ENCODE results near the gene THRA.

Gene THRA

DNA sequence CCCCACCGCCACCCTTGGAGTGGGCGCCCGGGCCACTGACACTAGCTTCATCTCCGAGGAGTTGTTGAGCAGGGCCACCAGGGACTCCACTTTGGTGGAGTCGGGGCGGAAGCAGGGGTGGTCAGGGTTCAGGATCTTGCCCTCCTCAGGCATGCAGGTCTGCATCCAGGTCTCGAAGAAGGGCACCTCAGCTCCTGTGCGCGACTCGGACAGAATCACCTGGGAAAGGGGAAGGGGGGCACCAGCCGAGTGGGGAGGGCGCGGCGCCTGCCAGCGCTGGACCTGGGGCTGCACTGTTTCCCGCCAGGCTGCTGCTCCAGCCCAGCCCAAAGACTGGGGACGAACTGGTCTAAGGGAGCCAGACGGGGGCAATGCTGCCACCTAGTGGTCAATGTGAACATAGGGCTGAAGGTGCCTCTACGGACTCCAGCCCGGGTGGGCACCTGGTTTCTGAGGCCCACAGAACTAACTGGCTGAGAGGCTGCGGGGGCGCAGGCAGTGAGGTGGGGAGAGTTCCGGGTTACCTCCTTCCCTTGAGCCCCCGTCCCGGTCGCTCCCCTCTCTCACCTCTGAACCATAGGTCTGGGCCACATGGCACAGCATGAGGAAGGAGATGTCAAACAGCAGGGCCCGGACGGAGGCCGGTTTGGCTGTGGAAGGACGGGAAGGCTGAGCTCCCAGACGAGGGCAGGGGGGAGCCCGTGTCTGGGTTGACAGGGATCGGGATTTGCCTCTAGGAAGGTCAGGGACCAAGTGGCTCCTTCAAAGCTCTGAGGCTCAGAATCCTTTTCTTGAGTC is 35.8 kb upstream of the THRA start:
- DNase-seq (ENCODE audit: low read depth in 2 of 2), result peak; percentile 53 to 63

DNA sequence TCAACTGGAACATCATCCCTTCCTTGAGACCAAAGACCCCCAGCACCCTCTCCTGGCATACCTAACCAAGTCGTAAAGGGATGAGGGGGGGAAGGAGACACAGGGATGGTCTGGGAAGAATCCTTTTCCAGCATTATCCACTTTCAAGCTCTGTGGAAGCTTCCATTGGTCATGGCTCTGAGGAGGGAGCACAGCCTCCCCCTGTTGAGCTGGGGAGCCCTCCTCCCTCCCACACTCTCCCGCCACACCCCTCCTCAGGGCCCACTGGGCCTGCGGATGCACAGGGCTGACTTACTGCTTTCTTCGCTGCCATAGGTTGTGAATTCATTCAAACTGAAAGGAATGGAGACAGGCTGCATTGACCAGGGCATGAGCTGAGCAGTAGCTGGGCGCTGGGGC is 35.2 kb upstream of the THRA start:
- DNase-seq (ENCODE audit: low read depth in 2 of 2), result no peak

DNA sequence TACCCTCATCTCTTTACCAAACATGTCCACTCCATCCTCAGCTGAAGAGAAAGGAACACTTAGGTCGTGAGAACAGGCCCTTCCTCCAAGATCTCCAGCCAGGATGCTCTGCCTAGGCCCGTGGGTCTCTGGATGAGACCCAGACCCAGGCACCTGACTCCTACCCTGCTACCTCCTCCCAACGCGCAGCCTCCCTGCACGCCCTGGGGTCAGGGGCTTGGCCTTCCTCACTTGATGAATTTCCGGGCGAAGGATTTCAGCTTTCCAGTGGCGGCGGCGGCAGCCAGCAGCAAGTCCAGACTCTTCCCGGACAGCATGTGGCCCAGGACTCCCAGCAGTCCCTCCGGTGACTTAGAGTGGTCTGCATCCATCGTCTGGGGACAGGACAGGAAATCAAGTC is 34.2 kb upstream of the THRA start:
- no peak for DNase-seq (ENCODE audit: low read depth in 2 of 2)

DNA sequence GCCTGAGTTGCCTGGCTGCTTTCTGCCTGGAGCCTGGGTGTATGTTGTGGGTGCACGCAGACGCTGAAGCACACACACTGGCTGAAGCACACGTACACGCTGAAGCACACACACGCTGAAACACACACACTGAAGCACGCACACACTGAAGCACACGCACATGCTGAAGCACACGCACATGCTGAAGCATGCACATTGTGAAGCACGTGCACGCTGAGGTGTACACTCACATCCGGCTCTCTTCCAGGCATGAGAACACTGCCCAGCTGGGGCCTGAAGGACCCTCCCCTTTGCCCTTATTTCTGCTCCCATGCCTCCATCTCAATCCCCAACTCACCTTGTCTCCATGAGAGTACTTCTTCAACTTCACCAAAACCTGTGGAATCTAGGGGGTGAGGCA is 31.1 kb upstream of the THRA start:
- DNase-seq (ENCODE audit: low read depth in 2 of 2), result no peak

DNA sequence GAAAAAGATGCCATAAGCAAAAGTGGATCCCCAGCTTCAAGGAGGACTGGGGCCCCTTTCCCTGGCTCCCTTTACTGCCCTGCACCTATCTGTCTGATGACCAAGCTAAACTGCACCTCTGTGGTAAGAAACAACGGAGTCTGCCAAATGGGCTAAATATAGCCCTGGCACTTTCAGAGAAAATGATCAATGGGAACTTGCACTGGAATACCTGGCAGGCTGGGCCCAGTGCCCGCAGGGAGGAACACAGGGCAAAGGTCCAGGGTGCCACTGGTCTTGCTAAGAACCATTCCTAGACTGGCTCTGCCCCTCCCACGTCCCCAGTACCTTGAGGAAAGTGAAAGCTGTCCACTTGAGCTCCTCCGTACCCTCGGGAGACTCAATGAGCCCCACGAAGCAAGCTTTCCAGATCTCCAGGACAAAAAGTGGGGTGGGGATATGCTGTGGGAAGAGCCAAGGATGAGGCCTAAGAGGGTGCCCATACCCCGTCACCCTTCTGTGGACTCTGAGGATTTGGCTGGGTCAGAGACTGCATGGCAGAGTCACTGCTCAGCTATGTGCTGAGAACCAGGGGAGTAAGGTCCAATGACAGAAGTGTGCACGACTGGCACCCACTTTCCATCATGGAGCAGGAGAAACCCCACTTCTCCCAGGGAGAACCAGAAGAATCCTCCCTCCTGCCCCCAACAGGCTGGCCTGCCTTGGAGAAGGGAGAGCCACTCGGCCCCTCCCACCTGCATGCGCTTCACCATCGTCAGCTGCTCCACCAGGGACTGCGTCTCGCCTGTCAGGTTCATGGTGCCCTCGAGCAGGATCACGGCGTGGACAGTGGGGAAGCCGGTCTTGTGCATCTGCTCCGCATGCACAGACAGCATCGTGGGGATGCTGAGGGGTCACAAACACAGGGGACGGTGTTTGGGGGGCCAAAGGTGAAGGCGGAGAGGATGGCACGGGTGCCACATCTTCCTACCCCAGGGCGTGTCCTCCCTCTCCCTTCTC is 30.1 kb upstream of the THRA start:
- no peak for DNase-seq (ENCODE audit: low read depth in 2 of 2)

DNA sequence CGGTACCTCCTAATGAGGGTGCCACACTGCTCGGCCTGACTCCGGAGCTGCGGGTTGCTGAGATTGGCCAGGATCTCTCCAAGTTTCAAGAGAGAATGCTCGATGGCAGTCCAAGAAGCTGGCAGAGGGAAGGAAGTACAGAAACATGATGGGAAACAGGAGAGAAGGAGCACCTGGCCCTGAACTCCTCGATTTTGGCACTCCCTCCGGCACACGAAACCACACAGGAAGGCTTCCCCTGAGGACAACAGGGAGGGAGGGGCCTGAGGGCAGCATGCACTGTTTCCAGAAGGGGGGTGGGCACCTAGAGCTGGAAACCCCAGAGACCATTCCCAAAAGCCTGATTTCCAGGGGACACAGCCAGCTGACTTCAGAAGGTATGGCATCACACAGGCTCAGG is 29.4 kb upstream of the THRA start:
- no peak for DNase-seq (ENCODE audit: low read depth in 2 of 2)

DNA sequence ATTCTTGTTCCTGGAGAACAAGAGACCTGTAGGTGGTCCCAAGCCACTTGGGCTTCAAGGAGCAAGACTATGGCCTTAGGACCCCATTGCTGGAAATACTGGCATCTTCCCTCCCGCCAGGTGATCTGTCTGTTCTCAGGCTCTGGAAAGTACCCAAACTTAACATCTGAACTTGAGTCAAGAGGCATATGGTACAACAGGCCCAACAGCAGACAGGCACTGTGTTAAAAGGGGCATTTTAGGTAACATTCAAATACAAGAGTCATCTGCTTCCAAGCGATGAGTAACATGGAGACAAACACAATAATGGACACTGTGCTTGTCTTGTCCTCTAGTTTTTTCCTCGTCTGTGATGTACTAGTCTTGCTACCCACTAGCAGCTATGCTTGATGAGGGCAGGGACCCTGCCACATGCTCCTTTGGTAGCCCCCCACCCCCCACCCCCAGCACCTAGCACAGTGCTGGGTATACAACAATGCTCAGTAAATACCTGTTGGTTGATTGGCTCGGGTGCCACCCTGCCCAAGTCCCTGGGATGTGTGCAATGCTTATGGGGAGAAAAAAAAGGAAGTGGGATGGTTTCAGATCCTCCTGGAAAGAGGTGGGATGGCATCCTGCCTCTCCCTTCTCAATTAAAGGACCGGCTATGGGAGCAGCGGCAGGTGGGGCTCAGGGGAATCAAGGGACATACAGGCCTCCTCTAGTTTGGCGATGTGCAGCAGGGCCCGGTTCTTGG is 28.2 kb upstream of the THRA start:
- no peak for DNase-seq (ENCODE audit: low read depth in 2 of 2)

DNA sequence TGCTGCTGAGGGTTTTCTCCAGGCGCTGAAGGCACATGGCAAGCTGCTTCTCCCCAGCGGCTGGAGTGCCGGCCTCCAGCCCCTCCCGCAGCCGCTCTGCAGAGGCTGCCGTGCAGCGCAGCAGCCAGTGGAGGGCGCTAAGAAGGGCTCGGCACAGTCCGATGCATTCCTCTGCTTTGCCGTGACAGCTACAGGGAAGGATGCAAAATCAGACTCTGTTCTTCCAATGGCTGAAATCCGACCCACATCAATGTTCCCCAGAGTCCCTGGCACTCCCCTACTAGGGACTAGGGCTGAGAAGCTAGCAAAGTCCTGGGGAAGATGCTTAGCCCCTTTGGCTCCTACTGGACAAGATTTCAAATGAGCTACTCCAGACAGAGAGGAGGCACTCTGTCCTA is 27.6 kb upstream of the THRA start:
- no peak for DNase-seq (ENCODE audit: low read depth in 2 of 2)

DNA sequence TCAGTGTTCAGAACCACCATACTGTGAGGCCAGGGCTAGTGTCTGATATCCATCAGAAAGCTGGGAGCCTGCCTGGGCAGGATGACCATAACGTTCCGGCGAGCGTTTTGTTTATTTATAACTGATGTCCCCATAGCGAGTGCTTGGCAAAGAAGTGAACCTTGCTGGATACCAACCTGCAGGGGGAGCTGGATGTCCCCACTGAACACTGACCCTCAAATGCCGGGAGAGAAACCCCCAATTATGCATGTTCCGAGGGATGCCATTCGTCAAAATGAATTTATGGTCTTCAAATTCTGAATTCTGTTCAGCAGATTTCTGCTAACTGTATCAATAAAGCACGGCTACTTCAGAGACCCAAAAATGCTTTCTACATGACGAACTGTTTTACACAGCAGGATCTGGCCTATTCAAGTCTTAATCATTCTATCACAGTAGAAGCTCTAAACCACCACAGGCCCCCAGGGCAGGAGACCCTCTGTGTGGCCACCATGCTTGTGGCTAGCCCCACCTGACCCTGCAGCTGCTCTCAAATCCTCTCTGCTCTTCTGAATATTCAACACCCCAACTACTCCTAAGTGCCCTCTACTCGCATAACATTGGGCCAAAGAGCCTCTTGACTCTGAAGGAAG is 23.8 kb upstream of the THRA start:
- DNase-seq (ENCODE audit: low read depth in 2 of 2), result no peak

DNA sequence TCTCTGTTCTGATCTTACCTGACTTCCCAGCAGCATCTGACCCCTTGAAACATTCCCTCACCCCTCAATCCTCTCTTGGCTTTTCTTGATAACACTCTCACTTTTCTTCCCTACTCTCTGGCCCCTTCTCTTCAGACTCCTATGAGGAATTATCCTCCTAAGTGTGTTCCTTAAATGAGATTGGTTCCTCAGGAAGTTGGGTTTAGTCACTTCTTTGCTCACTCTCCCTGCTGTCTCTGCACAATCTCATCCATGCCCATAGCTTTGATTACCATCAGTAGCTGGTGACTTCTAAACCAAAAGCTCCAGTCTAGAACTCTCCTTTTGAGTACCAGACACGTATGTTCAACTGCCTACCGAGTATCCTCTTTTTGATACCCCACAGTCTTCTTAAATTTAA is 21.6 kb upstream of the THRA start:
- no peak for DNase-seq (ENCODE audit: low read depth in 2 of 2)

DNA sequence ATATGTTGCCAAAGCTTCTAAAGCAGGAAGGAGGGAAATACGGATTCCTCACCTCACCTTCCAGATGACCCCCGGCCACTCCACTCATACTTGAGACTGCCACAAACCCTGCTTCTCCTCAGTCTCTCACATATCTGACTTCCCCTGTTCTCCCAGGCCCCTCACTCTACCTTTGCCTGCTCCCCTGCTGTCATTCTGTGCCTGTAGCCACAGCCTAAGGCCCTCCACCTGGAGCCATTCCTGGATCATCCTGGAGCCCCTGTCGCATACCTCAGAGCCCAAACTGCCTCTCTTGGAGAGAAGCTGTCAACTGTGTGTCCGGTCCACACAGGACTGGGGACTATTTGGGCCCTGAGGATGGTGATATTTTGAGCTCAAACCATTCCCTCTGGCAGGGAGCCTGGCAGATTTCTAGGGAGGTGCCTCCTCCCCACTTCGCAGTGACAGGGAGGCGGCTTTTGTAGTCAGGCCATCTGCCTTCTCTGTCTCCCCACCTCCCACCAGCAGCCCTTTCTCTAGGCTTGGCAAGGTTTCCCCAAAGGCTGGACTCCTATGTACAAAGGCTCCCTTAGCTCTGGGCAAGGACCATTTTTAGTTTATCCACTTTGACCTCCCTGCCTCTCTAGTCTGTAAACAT is 6.3 kb upstream of the THRA start:
- DNase-seq (ENCODE audit: low read depth in 2 of 2), result no peak

DNA sequence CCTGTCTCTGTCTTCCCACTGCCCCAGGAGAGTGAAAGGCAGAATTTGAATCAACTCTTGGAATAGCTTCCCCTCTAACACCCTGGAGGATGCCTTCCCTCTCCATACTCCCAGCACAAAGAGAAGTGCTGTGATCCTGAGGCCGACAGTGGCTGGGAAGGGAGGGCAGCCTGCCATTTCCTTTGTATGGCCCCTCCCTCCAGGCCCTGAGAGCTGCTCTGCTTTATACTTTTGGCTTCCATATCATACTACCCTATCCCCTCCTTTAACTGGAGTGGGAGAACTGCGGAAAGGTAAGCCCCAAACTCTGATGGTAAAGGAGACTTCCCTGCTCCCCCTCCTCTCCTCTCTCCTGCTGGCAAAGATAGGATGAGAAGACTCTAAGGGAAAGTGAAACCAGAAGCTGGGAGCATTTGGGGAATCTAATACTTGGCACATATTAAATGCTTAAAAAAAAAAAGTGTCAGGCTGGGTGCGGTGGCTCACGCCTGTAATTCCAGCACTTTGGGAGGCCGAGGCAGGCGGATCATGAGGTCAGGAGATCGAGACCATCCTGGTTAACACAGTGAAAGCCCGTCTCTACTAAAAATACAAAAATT is 4.5 kb upstream of the THRA start:
- DNase-seq (ENCODE audit: low read depth in 2 of 2), result no peak

DNA sequence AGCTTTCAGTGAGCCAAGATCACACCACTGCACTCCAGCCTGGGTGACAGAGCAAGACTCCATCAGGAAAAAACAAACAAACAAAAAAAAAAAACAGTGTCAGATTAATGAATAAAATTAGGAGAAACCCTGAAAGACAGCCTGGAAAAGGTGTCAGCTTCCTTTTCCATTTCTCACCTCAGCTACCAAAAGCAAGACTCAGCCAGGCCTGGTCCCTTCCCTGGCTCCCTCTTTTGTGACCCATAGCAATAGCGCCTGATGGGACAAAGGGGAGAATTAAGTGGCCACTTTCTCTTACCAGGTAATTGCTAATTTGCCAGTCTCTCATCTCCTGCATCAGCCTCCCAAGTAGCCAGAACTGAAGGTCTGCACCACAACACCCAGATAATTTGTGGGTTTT is 3.9 kb upstream of the THRA start:
- DNase-seq (ENCODE audit: low read depth in 2 of 2), result no peak

DNA sequence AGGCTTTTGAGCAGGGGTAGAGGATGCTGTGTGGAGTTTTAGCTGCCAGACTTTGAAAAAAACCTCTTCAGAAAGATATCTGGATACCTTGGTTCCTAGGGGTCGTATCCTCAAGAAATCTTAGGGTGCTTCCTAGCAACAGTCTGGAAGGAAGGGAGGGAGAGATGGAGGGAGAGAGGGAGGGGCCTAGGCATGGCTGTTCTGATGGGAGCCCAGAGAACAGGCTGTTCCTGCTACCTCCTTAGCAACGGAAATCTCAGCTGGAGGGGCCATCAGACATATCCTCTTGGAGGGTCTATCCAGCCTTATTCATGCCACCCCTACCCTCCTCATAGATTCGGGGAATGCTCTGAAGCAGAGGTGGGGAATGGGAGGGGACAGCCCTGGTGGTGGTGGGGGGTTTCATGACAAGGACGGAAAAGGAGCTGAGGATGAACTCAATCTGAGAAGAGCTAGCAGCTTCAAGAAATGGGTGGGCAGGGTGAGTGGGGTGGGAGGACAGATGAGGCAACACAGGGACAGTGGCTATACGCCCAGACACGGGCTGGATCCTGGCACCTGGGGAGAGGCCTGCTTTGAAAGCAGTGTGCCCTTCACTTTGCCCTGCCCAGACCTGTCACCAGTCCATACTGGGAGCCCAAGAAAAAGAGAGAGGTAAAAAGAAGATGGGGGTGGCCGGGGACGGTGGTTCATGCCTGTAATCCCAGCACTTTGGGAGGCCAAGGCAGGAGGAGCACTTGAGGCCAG is 2.9 kb upstream of the THRA start:
- DNase-seq (ENCODE audit: low read depth in 2 of 2), result no peak

DNA sequence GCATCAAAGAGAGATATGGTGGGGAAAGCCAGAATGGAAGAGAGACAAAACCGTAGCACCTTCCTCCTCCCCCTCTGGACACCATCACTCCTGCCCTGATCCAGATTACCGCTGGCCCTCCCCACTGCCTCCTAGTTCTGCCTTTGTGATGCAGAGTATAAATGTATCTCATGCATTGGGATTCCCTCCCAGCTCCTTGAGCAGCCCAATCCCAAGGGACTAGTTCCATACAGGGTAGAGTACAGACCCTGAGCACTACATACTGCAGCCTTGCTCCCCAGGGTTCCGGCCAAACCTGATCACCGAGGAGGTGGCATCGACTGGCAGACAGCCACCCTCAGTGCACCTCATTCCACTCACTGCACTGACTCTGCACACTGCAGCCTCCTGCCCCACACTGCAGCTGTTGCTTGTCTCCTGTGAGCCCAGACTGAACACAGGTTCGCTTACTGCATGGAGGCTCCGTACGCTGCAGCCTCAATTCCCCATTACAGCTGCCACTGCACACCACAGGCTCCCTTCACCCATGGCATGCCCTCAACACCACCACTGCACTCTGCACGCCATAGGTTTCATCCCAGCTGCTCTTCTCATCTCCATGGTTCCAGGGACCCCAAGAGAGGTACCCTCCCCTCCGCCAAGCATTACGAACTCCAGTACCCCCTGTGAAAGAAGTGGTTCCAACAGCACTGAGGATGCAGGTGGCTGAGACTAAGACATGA is 1.7 kb upstream of the THRA start:
- no peak for DNase-seq (ENCODE audit: low read depth in 2 of 2)

DNA sequence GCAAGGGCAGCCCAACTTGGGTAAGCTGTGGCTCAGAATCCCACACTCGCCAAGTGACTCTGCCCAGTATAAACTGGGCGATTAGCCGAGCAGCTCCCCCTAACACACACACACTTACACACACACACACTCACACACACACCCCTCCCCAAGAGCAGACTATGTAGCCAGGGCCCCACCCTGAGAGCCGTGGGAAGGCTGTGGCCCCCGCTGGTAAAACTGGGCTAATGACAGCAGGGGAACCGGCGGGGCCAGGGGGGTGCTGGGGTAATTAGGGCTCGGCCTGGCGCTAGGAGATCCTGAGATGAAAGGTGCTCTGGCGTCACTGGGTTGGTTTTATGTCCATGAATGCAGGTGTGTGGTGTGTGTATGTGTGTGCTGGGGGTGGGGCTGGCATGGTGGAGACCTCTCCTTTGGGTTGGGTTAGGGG is 1.1 kb upstream of the THRA start:
- no peak for DNase-seq (ENCODE audit: low read depth in 2 of 2)

DNA sequence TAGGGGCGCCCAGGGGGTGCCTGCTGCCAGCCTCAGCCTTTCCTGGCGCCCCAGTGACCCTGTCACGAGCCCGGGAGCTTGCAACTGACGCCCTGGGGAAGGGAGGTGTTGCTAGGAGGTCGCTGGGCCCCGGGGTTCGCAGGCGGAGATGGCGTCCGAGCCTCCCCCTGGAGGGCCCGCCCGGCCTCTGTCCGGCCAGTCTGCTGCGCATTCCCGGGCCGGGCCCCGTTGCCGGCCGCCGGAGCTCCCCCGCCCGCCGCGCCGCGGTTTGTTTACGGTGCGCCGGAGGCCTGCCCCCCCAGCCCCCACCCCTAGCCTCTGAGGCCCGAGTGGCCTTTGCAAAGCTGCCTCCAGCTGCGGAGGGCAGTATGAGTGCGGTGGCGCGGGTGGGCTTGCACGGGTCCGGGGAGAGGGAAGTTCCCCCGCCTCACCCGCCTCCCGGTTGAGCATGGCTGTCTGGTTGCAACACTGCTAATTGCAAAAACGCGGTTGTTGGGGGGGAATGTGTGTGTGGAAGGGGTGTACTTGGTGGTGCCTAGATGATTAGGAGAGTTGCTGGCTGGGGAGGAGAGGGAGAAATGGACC is 514 bp downstream of the THRA start:
- no peak for DNase-seq (ENCODE audit: low read depth in 2 of 2)

DNA sequence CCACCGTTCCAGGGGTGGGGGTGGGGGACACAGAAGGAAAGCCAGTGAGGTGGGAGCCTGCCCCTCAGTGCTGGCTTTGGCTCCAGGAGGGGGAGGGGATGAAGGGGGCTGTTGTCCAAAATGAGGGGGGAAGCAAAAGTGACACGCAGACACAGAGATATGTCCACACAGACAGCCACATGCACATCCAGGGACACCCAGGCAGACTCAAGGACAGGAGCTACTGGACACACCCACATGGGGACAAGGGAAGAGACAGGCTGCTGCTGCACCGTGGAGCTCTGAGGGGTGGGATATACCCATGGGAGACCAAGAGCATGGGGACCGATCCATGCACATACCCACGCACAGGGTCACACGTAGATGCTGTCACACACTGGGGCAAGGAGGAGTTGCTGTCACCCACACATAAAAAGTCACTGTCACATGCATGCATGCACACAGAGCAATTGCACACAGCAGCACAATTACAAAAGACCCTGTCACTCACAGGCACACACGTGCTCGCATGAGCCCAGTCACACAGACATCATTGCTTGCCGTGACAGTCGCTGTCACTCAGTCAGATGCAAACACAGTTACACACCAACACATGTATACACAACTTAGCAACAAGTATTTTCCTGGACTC is 1.3 kb downstream of the THRA start:
- DNase-seq (ENCODE audit: low read depth in 2 of 2), result no peak

Data from stimulated activated CD4-positive, alpha-beta T cell treated with anti-CD3 and anti-CD28 coated beads, Interleukin-15, amount 100 ng/mL, for 48 hours (primary cell).